Stimulated activated naive CD8-positive, alpha-beta T cell treated with anti-CD3 and anti-CD28 coated beads, Interleukin-15, Interleukin-2, amounts not matched to agents 100 U/mL and 50 U/mL, for 24 hours (primary cell): ENCODE measurements around the gene PGF.

Experiments
- ATAC-seq: fragments of 150-1000 bp; cut with Tn5 transposase; one replicate; pipeline ENCODE4 v1.10.0; 2021
- DNase-seq: peaks from one replicate; pipeline ENCODE4 v3.0.0; 2021

Gene PGF

GRCh38 chr14:74956280-74957072 lies 1.1 kb upstream of the PGF start:
- no peak for DNase-seq
- no peak for ATAC-seq

DNA sequence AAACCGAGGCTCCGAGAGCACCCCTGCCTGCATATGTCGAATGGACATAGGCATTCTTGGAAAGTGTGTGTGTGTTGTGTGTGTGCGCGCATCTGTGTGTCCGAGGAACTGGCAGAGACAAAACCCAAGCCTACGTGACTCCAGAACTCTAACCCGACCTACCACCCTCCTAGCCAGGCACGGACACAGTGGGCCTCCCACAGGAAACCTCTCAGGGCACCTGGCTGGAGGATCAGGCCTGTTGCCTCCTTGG lies 556 bp upstream of the PGF start:
- DNase-seq (no peak), ATAC-seq (no peak)

GRCh38 chr14:74954947-74955228 lies 509 bp downstream of the PGF start:
- DNase-seq = no peak
- no peak for ATAC-seq

GRCh38 chr14:74954232-74954946 lies 1.0 kb downstream of the PGF start:
- DNase-seq = no peak
- no peak for ATAC-seq

DNA sequence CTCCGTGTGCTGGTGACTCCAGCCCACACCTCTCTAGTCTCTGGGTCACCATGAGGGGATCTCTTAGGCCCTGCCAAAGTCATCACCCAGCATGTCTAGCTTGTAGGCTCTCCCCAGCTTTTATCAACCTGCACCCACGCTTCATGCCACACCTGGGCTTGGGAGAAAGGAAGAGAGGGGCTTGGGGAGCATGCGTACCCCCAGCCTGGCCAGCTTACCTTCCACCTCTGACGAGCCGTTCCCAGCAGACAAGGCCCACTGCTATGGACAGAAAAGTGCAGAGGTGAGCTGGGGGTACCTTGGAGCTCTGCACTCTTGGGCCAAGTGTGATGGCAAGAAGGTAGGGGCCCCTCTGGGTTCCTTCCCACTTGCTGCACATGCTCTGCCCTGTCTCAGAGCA lies 1.7 kb downstream of the PGF start:
- DNase-seq (no peak), ATAC-seq (no peak)

DNA sequence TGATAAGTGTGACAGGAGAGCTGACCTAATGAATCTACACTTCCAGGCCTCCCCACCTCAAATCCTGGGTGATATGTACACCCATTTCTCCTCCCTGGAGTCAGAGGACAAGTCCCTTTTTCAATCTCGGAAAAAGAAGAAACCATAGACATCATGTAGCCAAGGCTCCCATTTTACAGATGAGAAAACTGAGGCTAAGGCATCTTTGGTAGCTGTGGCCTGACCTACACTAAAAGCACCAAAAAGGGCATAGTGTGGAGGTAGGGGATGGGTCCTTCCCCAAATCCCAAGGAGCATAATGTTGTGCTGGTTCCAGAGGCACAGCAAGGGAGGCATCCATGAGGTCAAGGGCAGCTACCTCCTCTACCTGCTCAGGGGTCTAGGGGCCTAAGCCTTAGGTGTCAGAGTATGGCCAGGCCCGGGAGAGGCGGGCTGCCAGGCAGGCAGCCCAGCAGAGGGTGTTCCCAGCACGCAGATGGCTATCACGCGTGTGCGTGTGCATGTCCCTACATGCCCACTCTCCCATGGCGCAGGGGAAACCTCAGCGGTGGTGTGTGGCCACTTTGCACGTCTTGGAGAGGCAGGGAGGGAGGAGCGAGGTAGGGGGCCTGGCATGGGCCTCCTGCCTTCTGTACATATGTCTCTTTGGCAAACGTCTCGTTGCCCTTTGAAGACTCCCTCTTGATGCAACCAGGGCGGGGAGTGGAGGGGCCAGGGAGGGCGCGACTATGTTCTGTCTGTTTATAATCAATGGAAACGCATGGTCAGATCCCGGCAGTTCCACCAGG lies 2.5 kb downstream of the PGF start:
- no peak for ATAC-seq
- DNase-seq = no peak

- no peak for DNase-seq
Measured at GRCh38 chr14:74952180-74952665, 3.2 kb downstream of the PGF start.

DNA sequence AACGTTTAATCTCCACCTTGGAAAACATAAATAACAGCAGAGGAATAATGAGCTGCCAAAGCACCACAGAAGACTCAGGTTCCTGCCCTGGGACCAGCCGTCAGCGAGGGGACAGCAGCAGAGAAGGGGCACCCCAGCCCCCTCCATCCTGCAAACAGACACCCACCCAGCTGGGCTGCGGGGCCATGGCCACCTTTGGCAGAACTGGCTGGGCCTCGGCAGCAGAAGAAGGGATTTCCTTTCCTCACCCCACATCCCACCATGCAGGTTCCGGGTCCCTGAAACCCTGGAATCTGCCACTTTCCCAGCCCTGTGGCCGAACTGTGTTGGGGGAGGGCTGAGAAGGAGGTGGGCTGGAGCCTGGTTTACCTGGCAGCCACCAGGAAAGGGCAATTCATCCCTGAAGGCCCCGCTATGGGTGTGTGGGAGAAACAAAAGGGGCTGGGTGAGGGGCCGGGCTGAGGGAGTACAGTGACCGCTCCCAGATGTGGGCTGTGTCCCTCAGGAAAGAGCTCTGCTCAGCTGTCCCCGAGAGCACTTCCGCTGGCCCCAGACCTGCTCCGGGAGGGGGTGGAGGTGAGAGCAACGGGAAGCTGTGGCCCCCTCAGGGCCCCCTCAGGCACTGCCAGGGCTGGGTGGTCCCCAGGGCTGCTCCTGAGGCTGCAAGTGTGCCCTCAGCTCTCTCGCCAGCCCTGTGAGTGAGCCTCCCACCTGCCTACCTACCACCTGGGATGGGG lies 3.8 kb downstream of the PGF start:
- no peak for ATAC-seq
- DNase-seq = no peak

More at GRCh38 chr14:74952180-74952665, 3.2 kb downstream of the PGF start:
- ATAC-seq = no peak

- DNase-seq (no peak), ATAC-seq (no peak)
Measured at GRCh38 chr14:74950795-74951442, 4.5 kb downstream of the PGF start.

GRCh38 chr14:74949859-74950573 lies 5.4 kb downstream of the PGF start:
- DNase-seq (no peak), ATAC-seq (no peak)

- DNase-seq (no peak), ATAC-seq (no peak)
Measured at GRCh38 chr14:74949191-74949601, 6.2 kb downstream of the PGF start.

DNA sequence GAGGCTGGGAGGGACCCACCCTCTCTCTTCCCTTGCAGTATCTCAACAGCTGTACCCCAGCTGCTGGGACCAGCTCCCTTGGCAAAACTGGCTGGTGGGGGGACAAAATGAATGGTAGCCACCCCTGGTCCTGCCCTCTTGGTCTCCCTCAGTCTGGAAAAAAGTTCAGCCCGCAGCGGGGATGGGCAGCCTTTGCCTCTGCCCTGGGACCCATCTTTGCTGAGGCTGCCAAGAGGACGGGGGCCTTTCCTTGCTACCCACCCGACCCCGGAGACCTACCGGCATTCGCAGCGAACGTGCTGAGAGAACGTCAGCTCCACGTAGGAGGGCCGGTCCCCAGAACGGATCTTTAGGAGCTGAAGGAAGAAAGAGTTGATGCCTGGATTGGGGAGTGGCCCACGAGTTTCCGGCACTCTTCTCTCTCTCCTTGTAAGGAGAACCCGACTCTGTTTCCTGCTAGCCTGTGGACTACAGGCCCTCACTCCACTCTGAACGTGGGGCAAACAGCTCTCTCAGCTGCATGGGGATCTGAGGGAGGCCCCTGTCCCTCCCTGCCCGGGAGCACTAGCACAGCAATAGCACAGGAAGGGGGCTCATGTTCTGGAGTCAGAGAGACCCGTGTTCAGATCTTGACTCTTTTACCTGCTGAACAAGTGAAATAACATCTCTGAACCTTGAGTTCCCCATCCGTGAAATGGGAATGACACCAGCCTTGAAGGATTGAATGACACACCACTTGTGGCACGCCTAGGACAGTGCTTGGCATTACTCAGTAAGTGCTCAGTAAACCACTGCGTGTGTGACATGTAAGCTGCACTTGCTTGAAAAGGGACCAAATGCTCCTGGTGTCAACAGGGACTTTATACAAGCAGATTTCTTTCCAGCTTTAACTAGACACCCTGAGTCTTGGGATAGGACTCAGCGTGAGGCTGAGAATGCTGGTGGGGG lies 6.9 kb downstream of the PGF start:
- DNase-seq = no peak
- ATAC-seq = no peak

DNA sequence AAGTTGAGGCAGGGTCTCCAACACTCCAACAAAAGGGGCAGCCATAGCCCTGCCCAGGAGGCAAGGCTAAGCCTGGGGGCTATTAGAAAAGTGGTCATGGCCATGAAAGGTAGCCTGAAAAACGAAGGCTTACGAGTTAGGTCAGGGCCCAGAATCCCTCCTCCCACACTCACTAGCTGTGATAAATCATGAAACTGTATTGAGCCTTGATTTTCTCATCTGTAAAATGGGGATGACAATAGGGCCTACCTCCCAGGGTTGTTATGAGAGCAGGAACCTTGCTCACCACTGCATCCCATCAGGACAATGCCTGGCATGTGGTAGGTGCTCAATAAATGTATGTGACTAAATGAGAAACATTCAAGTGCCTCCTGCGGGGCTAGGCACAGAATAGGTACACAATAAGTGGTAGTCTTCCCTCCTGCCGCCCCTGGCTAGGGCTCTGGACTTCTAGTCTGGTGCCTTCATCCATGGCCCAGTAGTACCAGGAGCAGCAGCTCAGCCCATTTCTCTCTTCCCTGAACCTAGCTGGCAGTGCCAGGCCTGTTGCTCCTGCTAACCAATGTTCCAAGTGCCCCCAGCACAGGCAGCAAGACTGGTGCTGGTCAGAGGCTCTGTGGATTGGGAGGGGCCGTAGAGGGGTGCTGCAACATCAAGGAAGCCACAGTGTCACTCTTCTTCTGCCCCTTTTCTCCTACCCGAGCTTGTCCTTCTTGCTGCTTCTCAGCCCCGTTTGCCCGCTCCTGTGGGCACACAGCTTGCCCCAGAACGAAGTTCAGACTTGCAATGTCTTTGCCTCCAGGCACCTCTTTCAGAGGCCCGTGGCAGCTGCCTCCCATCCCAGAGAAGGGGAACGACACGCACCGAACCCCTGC lies 7.8 kb downstream of the PGF start:
- ATAC-seq (no peak), DNase-seq (no peak)

DNA sequence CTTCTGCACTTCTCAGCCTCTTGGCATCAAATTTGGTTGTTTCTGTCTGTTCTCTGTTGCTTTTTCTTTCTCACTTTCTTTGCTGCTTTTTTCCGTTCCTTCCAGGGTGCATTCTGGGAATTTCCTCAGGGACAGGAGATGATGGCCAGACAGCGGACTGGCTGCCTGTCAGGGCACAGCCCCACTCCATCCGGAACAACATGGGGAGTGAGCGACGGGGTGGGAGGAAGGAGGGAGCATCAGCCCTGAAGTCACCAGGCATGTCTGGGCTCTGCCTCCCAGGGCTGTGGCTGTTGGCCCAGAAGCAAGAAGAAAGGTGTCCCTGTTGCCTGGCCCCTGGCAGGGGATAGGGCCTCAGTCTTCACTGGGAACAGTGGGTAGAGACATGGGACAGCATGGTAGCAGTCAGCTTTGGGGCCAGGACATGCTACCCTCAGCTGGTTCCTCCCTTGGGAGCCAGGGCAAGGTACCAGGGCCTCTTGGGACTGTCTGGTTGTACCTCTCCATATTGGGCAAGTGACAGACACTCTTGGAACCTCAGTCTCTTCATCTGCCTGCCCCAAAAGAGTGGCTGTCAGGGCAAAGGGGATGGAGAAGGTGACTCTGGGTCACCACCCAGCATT lies 8.6 kb downstream of the PGF start:
- DNase-seq (no peak), ATAC-seq (no peak)

DNA sequence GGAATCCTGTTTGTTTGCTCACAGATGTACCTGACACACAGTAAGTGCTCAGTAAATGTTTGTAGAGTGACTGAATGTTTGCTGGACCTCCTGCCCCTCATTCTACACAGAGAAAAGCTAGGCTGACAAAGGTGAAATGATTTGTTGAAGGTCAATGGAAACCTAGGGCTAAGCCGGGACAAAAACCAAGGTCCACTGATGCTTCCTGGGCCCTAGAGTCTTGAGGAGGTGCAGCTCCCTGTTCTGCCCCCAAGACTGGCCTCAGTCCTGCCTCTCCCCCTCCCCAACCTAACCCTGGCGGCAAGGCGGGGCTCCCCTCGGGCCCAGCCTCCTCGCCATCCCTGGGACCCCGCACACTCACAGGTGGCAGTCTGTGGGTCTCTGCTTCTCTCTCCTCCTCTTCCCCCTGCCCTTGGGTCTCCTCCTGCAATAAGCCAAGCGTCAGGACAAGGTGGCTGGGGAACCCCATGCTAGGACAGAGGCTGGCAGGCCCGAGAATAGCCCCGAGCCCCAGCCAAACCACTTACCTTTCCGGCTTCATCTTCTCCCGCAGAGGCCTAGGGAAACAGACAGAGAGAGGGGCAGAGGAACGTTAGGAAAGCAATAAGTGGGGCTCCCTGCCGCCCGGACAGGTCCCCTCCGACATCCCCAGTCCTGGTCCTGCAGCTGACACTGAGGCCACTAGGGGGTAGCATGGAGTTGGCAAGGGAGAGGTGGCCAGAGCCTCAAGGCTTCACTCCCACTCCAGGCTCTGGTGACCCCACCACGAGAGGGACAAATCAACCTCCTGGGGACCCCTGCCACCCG lies 9.3 kb downstream of the PGF start:
- ATAC-seq (peak; percentile 60), DNase-seq (peak; percentile 88)

- peak; percentile 67 for DNase-seq
- no peak for ATAC-seq
Measured at GRCh38 chr14:74945261-74945851, 10.0 kb downstream of the PGF start.

GRCh38 chr14:74942608-74943007 lies 12.8 kb downstream of the PGF start:
- ATAC-seq = no peak
- no peak for DNase-seq
